GM23338 (cell line): Measurements from ENCODE around the gene GCHFR. TPM values are rescaled to one million over a fixed set of nuclear protein-coding genes. Genes with fewer than 3 reads are reported as not detected.

Experiments
- ATAC-seq: fragments of 200-7000 bp; cut with Tn5 transposase; 3 replicates; pipeline ENCODE4 v1.9.1; 2020
- DNase-seq: peaks from one replicate; pipeline ENCODE4 v3.0.0-alpha.2; 2015; ENCODE audit warnings: low spot score
- H2AFZ ChIP-seq: fragments of 200-600 bp; sonication (generic); 2 replicates; pipeline ENCODE4 v1.8.0; 2016; ENCODE audit warnings: antibody characterized with exemption, mild to moderate bottlenecking, moderate library complexity
- H3F3A ChIP-seq: fragments of 200-600 bp; sonication (generic); replicated peaks from 2 replicates; pipeline ENCODE4 v1.8.0; 2017; ENCODE audit warnings: antibody characterized with exemption, mixed run types, low read depth
- H3K27ac ChIP-seq: fragments of 200-600 bp; sonication (generic); 2 replicates; pipeline ENCODE4 v1.6.1; 2016; ENCODE audit warnings: low read depth
- H3K27me3 ChIP-seq: fragments of 200-600 bp; sonication (generic); 2 replicates; pipeline ENCODE4 v1.8.0; 2016; ENCODE audit warnings: mild to moderate bottlenecking, mixed run types, moderate library complexity; ENCODE audit not compliant: insufficient read depth
- H3K36me3 ChIP-seq: fragments of 200-600 bp; sonication (generic); 2 replicates; pipeline ENCODE4 v1.8.0; 2016; ENCODE audit warnings: mild to moderate bottlenecking; ENCODE audit not compliant: insufficient read depth
- H3K4me1 ChIP-seq: fragments of 200-600 bp; sonication (generic); 2 replicates; pipeline ENCODE4 v1.8.0; 2016; ENCODE audit warnings: mild to moderate bottlenecking, moderate library complexity; ENCODE audit not compliant: insufficient read depth
- H3K4me2 ChIP-seq: fragments of 200-600 bp; sonication (generic); 2 replicates; pipeline ENCODE4 v1.7.1; 2017; ENCODE audit warnings: mixed run types
- H3K4me3 ChIP-seq: fragments of 200-600 bp; sonication (generic); 2 replicates; pipeline ENCODE4 v1.6.1; 2016; ENCODE audit warnings: mixed run types
- H3K79me2 ChIP-seq: fragments of 200-600 bp; sonication (generic); replicated peaks from 2 replicates; pipeline ENCODE4 v1.8.0; 2017; ENCODE audit warnings: mild to moderate bottlenecking; ENCODE audit not compliant: insufficient read depth
- H3K9me2 ChIP-seq: fragments of 200-600 bp; sonication (generic); 2 replicates; pipeline ENCODE4 v1.8.0; 2017; ENCODE audit not compliant: insufficient read depth
- H4K20me1 ChIP-seq: fragments of 200-600 bp; sonication (generic); replicated peaks from 2 replicates; pipeline ENCODE4 v1.8.0; 2017; ENCODE audit warnings: mild to moderate bottlenecking; ENCODE audit not compliant: insufficient read depth
- H3K27ac Mint-ChIP-seq: 2 replicates; pipeline ENCODE4 v1.8.0; 2020; ENCODE audit warnings: inconsistent platforms, mild to moderate bottlenecking, moderate library complexity, mixed read lengths
- H3K27me3 Mint-ChIP-seq: 3 replicates; pipeline ENCODE4 v1.8.0; 2022; ENCODE audit warnings: low read depth, mild to moderate bottlenecking, moderate library complexity, mixed read lengths, inconsistent platforms; ENCODE audit not compliant: insufficient read depth, poor library complexity
- H3K36me3 Mint-ChIP-seq: 3 replicates; pipeline ENCODE4 v1.8.0; 2021; ENCODE audit warnings: low read depth, mild to moderate bottlenecking, inconsistent platforms, moderate library complexity, mixed read lengths
- H3K4me1 Mint-ChIP-seq: 3 replicates; pipeline ENCODE4 v1.8.0; 2020; ENCODE audit warnings: mild to moderate bottlenecking, inconsistent platforms, mixed read lengths
- H3K4me3 Mint-ChIP-seq: 3 replicates; pipeline ENCODE4 v1.8.0; 2021; ENCODE audit warnings: moderate library complexity, mild to moderate bottlenecking, inconsistent platforms, mixed read lengths
- H3K9me3 Mint-ChIP-seq: 3 replicates; pipeline ENCODE4 v1.8.0; 2020; ENCODE audit warnings: moderate library complexity, mild to moderate bottlenecking, inconsistent platforms, mixed read lengths
- CTCF ChIP-seq, 2 experiments: fragments of 200-600 bp in 1 of 2; sonication (generic) in 1 of 2; conservative IDR thresholded peaks; 2 replicates each; pipeline versions ENCODE4 v1.5.1 to v1.6.1; 2016 to 2017; ENCODE audit warnings: antibody characterized with exemption in 2 of 2, low read depth in 2 of 2, mild to moderate bottlenecking in 2 of 2, moderate library complexity in 1 of 2
- JUNB ChIP-seq: IDR thresholded peaks from one replicate; pipeline ENCODE4 v1.6.1; 2016; ENCODE audit warnings: antibody characterized with exemption; ENCODE audit not compliant: unreplicated experiment
- NANOG ChIP-seq: IDR thresholded peaks from 2 replicates; pipeline ENCODE4 v1.6.1; 2016; ENCODE audit warnings: antibody characterized with exemption, borderline replicate concordance
- STAT1 ChIP-seq: IDR thresholded peaks from one replicate; pipeline ENCODE4 v1.6.1; 2016; ENCODE audit warnings: antibody characterized with exemption; ENCODE audit not compliant: unreplicated experiment
- ZNF331 ChIP-seq: fragments of 250-450 bp; sonication (Bioruptor Pico); IDR thresholded peaks from 2 replicates; pipeline ENCODE4 v1.5.0; 2020; ENCODE audit warnings: low read depth, mild to moderate bottlenecking, moderate library complexity
- ZNF462 ChIP-seq: fragments of 250-450 bp; sonication (Bioruptor Pico); IDR thresholded peaks from 2 replicates; pipeline ENCODE4 v1.5.0; 2020; ENCODE audit warnings: mild to moderate bottlenecking, moderate library complexity
- polyA plus RNA-seq: library from polyadenylated mRNA; unstranded; fragments of >200 nt; fragmentation: Nextera tagmentation; extraction: Ambion mirVana; gene quantifications from 2 replicates; pipeline ENCODE4 v1.2.1, GENCODE V29; 2016
- total RNA-seq: library from RNA; depleted of rRNA; stranded (reverse); fragments of >200 nt; shearing (Covaris generic); gene quantifications from 2 replicates; pipeline ENCODE4 v1.2.3, GENCODE V29; 2014
- TF ChIP-seq, protein P1 (sequence below): IDR thresholded peaks from one replicate; pipeline ENCODE4 v1.6.1; 2018; ENCODE audit warnings: antibody characterized with exemption; ENCODE audit not compliant: unreplicated experiment
- TF ChIP-seq, protein P2 (sequence below): IDR thresholded peaks from 2 replicates; pipeline ENCODE4 v1.6.1; 2016; ENCODE audit warnings: antibody characterized with exemption

Gene GCHFR
- total and polyA plus RNA-seq, 2 experiments from 2014 or later: 38.9 to 44.2 TPM

- H3K27ac Mint-ChIP-seq: no peak overlapping the region
These were observed 11.1 kb downstream of the GCHFR start for GRCh38 chr15:40775007-40775406.

More at GRCh38 chr15:40775007-40775406, 11.1 kb downstream of the GCHFR start:
- DNase-seq: no peak
- Histone ChIP-seq H3K9me2 (no peaks in the 10 kb centered on the region), H4K20me1 (no peaks in the 10 kb centered on the region), H3K4me2 (no peak overlapping the region), H3F3A (no peaks in the 10 kb centered on the region), H3K4me1 (no peaks in the 10 kb centered on the region), H3K4me3 (no peak overlapping the region), H3K36me3 (peaks cover 4% of the 10 kb centered on the region), H3K79me2 (no peaks in the 10 kb centered on the region), H3K27ac (no peak overlapping the region), H2AFZ (no peak overlapping the region), H3K27me3 (no peaks in the 10 kb centered on the region)
- TF ChIP-seq, protein P1, sequence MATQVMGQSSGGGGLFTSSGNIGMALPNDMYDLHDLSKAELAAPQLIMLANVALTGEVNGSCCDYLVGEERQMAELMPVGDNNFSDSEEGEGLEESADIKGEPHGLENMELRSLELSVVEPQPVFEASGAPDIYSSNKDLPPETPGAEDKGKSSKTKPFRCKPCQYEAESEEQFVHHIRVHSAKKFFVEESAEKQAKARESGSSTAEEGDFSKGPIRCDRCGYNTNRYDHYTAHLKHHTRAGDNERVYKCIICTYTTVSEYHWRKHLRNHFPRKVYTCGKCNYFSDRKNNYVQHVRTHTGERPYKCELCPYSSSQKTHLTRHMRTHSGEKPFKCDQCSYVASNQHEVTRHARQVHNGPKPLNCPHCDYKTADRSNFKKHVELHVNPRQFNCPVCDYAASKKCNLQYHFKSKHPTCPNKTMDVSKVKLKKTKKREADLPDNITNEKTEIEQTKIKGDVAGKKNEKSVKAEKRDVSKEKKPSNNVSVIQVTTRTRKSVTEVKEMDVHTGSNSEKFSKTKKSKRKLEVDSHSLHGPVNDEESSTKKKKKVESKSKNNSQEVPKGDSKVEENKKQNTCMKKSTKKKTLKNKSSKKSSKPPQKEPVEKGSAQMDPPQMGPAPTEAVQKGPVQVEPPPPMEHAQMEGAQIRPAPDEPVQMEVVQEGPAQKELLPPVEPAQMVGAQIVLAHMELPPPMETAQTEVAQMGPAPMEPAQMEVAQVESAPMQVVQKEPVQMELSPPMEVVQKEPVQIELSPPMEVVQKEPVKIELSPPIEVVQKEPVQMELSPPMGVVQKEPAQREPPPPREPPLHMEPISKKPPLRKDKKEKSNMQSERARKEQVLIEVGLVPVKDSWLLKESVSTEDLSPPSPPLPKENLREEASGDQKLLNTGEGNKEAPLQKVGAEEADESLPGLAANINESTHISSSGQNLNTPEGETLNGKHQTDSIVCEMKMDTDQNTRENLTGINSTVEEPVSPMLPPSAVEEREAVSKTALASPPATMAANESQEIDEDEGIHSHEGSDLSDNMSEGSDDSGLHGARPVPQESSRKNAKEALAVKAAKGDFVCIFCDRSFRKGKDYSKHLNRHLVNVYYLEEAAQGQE: no peak
- TF ChIP-seq ZNF331 (CRISPR knock-in tag) (no peak), CTCF (conservative IDR thresholded peaks at IDR 0.05; ENCODE audit: low read depth in 2 of 2) (no peak), NANOG (no peak), ZNF462 (no peak), STAT1 (no peak), JUNB (no peak)
- TF ChIP-seq, protein P2, sequence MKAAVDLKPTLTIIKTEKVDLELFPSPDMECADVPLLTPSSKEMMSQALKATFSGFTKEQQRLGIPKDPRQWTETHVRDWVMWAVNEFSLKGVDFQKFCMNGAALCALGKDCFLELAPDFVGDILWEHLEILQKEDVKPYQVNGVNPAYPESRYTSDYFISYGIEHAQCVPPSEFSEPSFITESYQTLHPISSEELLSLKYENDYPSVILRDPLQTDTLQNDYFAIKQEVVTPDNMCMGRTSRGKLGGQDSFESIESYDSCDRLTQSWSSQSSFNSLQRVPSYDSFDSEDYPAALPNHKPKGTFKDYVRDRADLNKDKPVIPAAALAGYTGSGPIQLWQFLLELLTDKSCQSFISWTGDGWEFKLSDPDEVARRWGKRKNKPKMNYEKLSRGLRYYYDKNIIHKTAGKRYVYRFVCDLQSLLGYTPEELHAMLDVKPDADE: no peak
- peaks cover 12% of the 10 kb centered on the region for H3K27me3 Mint-ChIP-seq
- no peaks in the 10 kb centered on the region for H3K9me3 Mint-ChIP-seq
- peaks cover 3% of the 10 kb centered on the region; the same call in 1 of the 3 replicates for H3K4me1 Mint-ChIP-seq
- H3K4me3 Mint-ChIP-seq: no peak overlapping the region
- peaks cover 35% of the 10 kb centered on the region for H3K36me3 Mint-ChIP-seq
- ATAC-seq: no peak
